GM06990 (cell line): ENCODE measurements around the gene FGFBP1.

Experiments
- DNase-seq: peaks from one replicate; pipeline ENCODE4 v3.0.0-alpha.2; 2011; ENCODE audit not compliant: insufficient read length; ENCODE audit errors: extremely low read depth
- H3K27me3 ChIP-seq: replicated peaks from 2 replicates; pipeline ENCODE4 v1.6.0; 2011; ENCODE audit warnings: low read length; ENCODE audit not compliant: control insufficient read depth, insufficient read depth
- H3K36me3 ChIP-seq: 2 replicates; pipeline ENCODE4 v1.5.1; 2011; ENCODE audit warnings: low read length; ENCODE audit not compliant: control insufficient read depth, insufficient read depth
- H3K4me3 ChIP-seq: replicated peaks from 2 replicates; pipeline ENCODE4 v1.5.1; 2011; ENCODE audit warnings: low read depth, mild to moderate bottlenecking, control low read depth, low read length
- CTCF ChIP-seq: IDR thresholded peaks from 2 replicates; pipeline ENCODE4 v1.5.1; 2011; ENCODE audit warnings: low read length, control low read depth, mild to moderate bottlenecking, inconsistent platforms; ENCODE audit not compliant: insufficient read depth, poor library complexity, severe bottlenecking

FGFBP1 gene

GRCh38 chr4:15894393-15894792 lies 44.1 kb downstream of the FGFBP1 start:
- TF ChIP-seq CTCF: no peak
- Histone ChIP-seq H3K4me3 (no peak overlapping the region), H3K27me3 (no peaks in the 10 kb centered on the region), H3K36me3 (no peaks in the 10 kb centered on the region; the same call in 1 of the 2 replicates)
- DNase-seq: no peak

GRCh38 chr4:15893962-15894361 lies 44.6 kb downstream of the FGFBP1 start:
- Histone ChIP-seq H3K36me3 (no peaks in the 10 kb centered on the region), H3K4me3 (no peak overlapping the region), H3K27me3 (no peaks in the 10 kb centered on the region)
- DNase-seq: no peak
- TF ChIP-seq CTCF: no peak

- no peak for TF ChIP-seq CTCF
- peak; percentile 44 for DNase-seq
- H3K4me3 ChIP-seq: no peak overlapping the region
- H3K27me3 ChIP-seq: no peaks in the 10 kb centered on the region
- H3K36me3 ChIP-seq: no peaks in the 10 kb centered on the region
Observed at GRCh38 chr4:15891312-15891711, 47.2 kb downstream of the FGFBP1 start.

- no peak for TF ChIP-seq CTCF
- Histone ChIP-seq H3K36me3 (no peaks in the 10 kb centered on the region), H3K27me3 (no peaks in the 10 kb centered on the region), H3K4me3 (no peak overlapping the region)
- DNase-seq: peak; percentile 22
Observed at GRCh38 chr4:15890246-15890829, 48.2 kb downstream of the FGFBP1 start.

- TF ChIP-seq CTCF: no peak
- no peaks in the 10 kb centered on the region for H3K36me3 ChIP-seq
- no peak overlapping the region for H3K4me3 ChIP-seq
- no peaks in the 10 kb centered on the region; the same call in 1 of the 2 replicates for H3K27me3 ChIP-seq
- no peak for DNase-seq
Observed at GRCh38 chr4:15888515-15888914, 50.0 kb downstream of the FGFBP1 start.
